Mesenchymal stem cell (in vitro differentiated cells and primary cell): Measurements from ENCODE around the gene RTP3.

Experiments
- DNase-seq: peaks from one replicate; pipeline ENCODE4 v3.0.0-alpha.2; 2013
- H2AFZ ChIP-seq: one replicate; pipeline ENCODE4 v1.6.1; 2013; ENCODE audit warnings: low read depth, mild to moderate bottlenecking, control low read depth, inconsistent platforms, low read length, moderate library complexity
- H2AK5ac ChIP-seq: 2 replicates; pipeline ENCODE4 v1.6.1; 2013; ENCODE audit warnings: low read length, moderate library complexity, mild to moderate bottlenecking, inconsistent platforms; ENCODE audit not compliant: severe bottlenecking
- H2BK120ac ChIP-seq: one replicate; pipeline ENCODE4 v1.6.1; 2013; ENCODE audit warnings: low read depth, mild to moderate bottlenecking, inconsistent platforms, low read length, moderate library complexity
- H2BK12ac ChIP-seq, 2 experiments: one replicate each; pipeline ENCODE4 v1.6.1; 2013; ENCODE audit warnings: inconsistent platforms in 2 of 2, low read length in 2 of 2, mild to moderate bottlenecking in 2 of 2, moderate library complexity in 2 of 2, control low read depth in 1 of 2
- H2BK15ac ChIP-seq: one replicate; pipeline ENCODE4 v1.6.1; 2013; ENCODE audit warnings: mild to moderate bottlenecking, low read depth, inconsistent platforms; ENCODE audit not compliant: poor library complexity, severe bottlenecking
- H2BK5ac ChIP-seq: 2 replicates; pipeline ENCODE4 v1.6.1; 2013; ENCODE audit warnings: low read depth, mild to moderate bottlenecking, low read length, control low read depth, inconsistent platforms; ENCODE audit not compliant: poor library complexity, severe bottlenecking
- H3K14ac ChIP-seq, 2 experiments: one replicate each; pipeline ENCODE4 v1.6.1; 2013; ENCODE audit warnings: inconsistent platforms in 2 of 2, low read length in 2 of 2, control low read depth in 1 of 2, mild to moderate bottlenecking in 1 of 2, moderate library complexity in 1 of 2
- H3K18ac ChIP-seq, 2 experiments: one replicate each; pipeline ENCODE4 v1.6.1; 2013; ENCODE audit warnings: inconsistent platforms in 2 of 2, low read length in 2 of 2, control low read depth in 1 of 2, low read depth in 1 of 2, mild to moderate bottlenecking in 1 of 2
- H3K23ac ChIP-seq, 2 experiments: one replicate each; pipeline ENCODE4 v1.6.1; 2013; ENCODE audit warnings: inconsistent platforms in 2 of 2, low read length in 2 of 2, mild to moderate bottlenecking in 2 of 2, moderate library complexity in 2 of 2, control low read depth in 1 of 2
- H3K27ac ChIP-seq: 2 replicates; pipeline ENCODE4 v1.5.1; 2013; ENCODE audit warnings: mild to moderate bottlenecking, moderate library complexity, low read length, control low read depth, inconsistent platforms; ENCODE audit not compliant: poor library complexity, severe bottlenecking
- H3K27me3 ChIP-seq, 2 experiments: 2 replicates each; pipeline versions ENCODE4 v1.6.1 to v1.7.0; 2013; ENCODE audit warnings: low read length in 2 of 2, mild to moderate bottlenecking in 2 of 2, moderate library complexity in 2 of 2, control low read depth in 1 of 2, inconsistent platforms in 1 of 2; ENCODE audit not compliant: control insufficient read depth in 1 of 2, insufficient read depth in 1 of 2
- H3K36me3 ChIP-seq, 2 experiments: 2 replicates each; pipeline versions ENCODE4 v1.6.1 to v1.7.0; 2013; ENCODE audit warnings: low read length in 2 of 2, control low read depth in 1 of 2, inconsistent platforms in 1 of 2, low read depth in 1 of 2, mild to moderate bottlenecking in 1 of 2; ENCODE audit not compliant: insufficient read depth in 2 of 2, control insufficient read depth in 1 of 2
- H3K4ac ChIP-seq, 2 experiments: one replicate each; pipeline ENCODE4 v1.6.1; 2013; ENCODE audit warnings: inconsistent platforms in 2 of 2, low read length in 2 of 2, mild to moderate bottlenecking in 2 of 2, moderate library complexity in 2 of 2, control low read depth in 1 of 2, low read depth in 1 of 2
- H3K4me1 ChIP-seq: 2 replicates; pipeline ENCODE4 v1.6.1; 2013; ENCODE audit warnings: low read depth, low read length, control low read depth; ENCODE audit not compliant: control insufficient read depth, insufficient read depth
- H3K4me2 ChIP-seq: 2 replicates; pipeline ENCODE4 v1.6.1; 2013; ENCODE audit warnings: low read length, mild to moderate bottlenecking, inconsistent platforms; ENCODE audit not compliant: poor library complexity, severe bottlenecking
- H3K4me3 ChIP-seq, 2 experiments: 2 replicates each; pipeline versions ENCODE4 v1.5.1 to v1.7.0; 2013; ENCODE audit warnings: low read length in 2 of 2, mild to moderate bottlenecking in 2 of 2, control low read depth in 1 of 2, low read depth in 1 of 2; ENCODE audit not compliant: insufficient read depth in 1 of 2
- H3K79me1 ChIP-seq: replicated peaks from 2 replicates; pipeline ENCODE4 v1.6.1; 2013; ENCODE audit warnings: mild to moderate bottlenecking, control low read depth, low read length, inconsistent platforms; ENCODE audit not compliant: poor library complexity, severe bottlenecking
- H3K9ac ChIP-seq: 2 replicates; pipeline ENCODE4 v1.7.0; 2013; ENCODE audit warnings: mild to moderate bottlenecking, low read length, moderate library complexity
- H3K9me3 ChIP-seq: 2 replicates; pipeline ENCODE4 v1.7.0; 2013; ENCODE audit warnings: mild to moderate bottlenecking, low read length; ENCODE audit not compliant: control insufficient read depth
- H4K8ac ChIP-seq: one replicate; pipeline ENCODE4 v1.6.1; 2013; ENCODE audit warnings: inconsistent platforms, mild to moderate bottlenecking, low read length, moderate library complexity
- H4K91ac ChIP-seq: one replicate; pipeline ENCODE4 v1.6.1; 2013; ENCODE audit warnings: mild to moderate bottlenecking, low read length, inconsistent platforms
- WGBS: methylation state at CpG from one replicate; pipeline ENCODE4 v1.1.7; 2013; ENCODE audit warnings: mixed read lengths; 5-methylcytosine and 5-hydroxymethylcytosine counted together

The RTP3 gene

GRCh38 chr3:46460051-46460450, 37.7 kb upstream of the RTP3 start:
- Histone ChIP-seq H2BK15ac (no peak overlapping the region), H3K4me2 (no peak overlapping the region), H3K4ac (no peak overlapping the region), H3K79me1 (no peaks in the 10 kb centered on the region), H3K27me3 (peaks cover 49 to 90% of the 10 kb centered on the region in 2 experiments), H2BK5ac (no peak overlapping the region), H2AK5ac (no peak overlapping the region), H3K4me1 (no peaks in the 10 kb centered on the region), H2BK120ac (no peak overlapping the region), H3K23ac (no peak overlapping the region), H2AFZ (no peak overlapping the region), H4K8ac (no peak overlapping the region), H3K9me3 (peaks cover 6% of the 10 kb centered on the region), H3K14ac (no peak overlapping the region), H3K36me3 (no peaks in the 10 kb centered on the region), H3K4me3 (no peak overlapping the region), H3K18ac (no peak overlapping the region), H3K27ac (no peak overlapping the region), H4K91ac (no peak overlapping the region), H3K9ac (no peak overlapping the region), H2BK12ac (no peak overlapping the region)
- DNase-seq = no peak
- WGBS = 45% methylated on average over 3 of the region's 3 CpGs

GRCh38 chr3:46462111-46462510, 35.7 kb upstream of the RTP3 start:
- H2BK5ac ChIP-seq = no peak overlapping the region
- DNase-seq = peak; percentile 13
- no peak overlapping the region for H3K9ac ChIP-seq
- H3K18ac ChIP-seq = no peak overlapping the region
- H3K4me2 ChIP-seq = no peak overlapping the region
- no peak overlapping the region for H3K23ac ChIP-seq
- H2AFZ ChIP-seq = no peak overlapping the region
- H3K36me3 ChIP-seq = no peaks in the 10 kb centered on the region
- 91% methylated on average over 2 of the region's 3 CpGs for WGBS
- H3K79me1 ChIP-seq = no peaks in the 10 kb centered on the region
- H3K14ac ChIP-seq = no peak overlapping the region
- no peak overlapping the region for H2BK12ac ChIP-seq
- no peak overlapping the region for H3K4ac ChIP-seq
- H4K91ac ChIP-seq = no peak overlapping the region
- peaks cover 52 to 83% of the 10 kb centered on the region in 2 experiments for H3K27me3 ChIP-seq
- H2BK15ac ChIP-seq = no peak overlapping the region
- H3K27ac ChIP-seq = no peak overlapping the region
- H2BK120ac ChIP-seq = no peak overlapping the region
- no peak overlapping the region for H4K8ac ChIP-seq
- no peak overlapping the region for H2AK5ac ChIP-seq
- H3K4me3 ChIP-seq = no peak overlapping the region
- no peaks in the 10 kb centered on the region for H3K4me1 ChIP-seq
- peaks cover 6% of the 10 kb centered on the region for H3K9me3 ChIP-seq

GRCh38 chr3:46462511-46462910, 35.3 kb upstream of the RTP3 start:
- Histone ChIP-seq H3K4me2 (no peak overlapping the region), H3K14ac (no peak overlapping the region), H2BK12ac (no peak overlapping the region), H3K79me1 (no peaks in the 10 kb centered on the region), H2BK120ac (no peak overlapping the region), H4K8ac (no peak overlapping the region), H4K91ac (no peak overlapping the region), H3K9me3 (peaks cover 6% of the 10 kb centered on the region), H3K36me3 (no peaks in the 10 kb centered on the region), H3K23ac (no peak overlapping the region), H3K27me3 (peaks cover 52 to 82% of the 10 kb centered on the region in 2 experiments), H3K9ac (no peak overlapping the region), H2BK15ac (no peak overlapping the region), H3K4me3 (no peak overlapping the region), H3K4ac (no peak overlapping the region), H3K27ac (no peak overlapping the region), H2BK5ac (no peak overlapping the region), H2AK5ac (no peak overlapping the region), H3K18ac (no peak overlapping the region), H3K4me1 (no peaks in the 10 kb centered on the region), H2AFZ (no peak overlapping the region)
- WGBS = 57% methylated on average over 3 of the region's 3 CpGs
- no peak for DNase-seq

- Histone ChIP-seq H2BK120ac (no peak overlapping the region), H2BK5ac (no peak overlapping the region), H2AFZ (no peak overlapping the region), H4K8ac (no peak overlapping the region), H3K4me1 (no peaks in the 10 kb centered on the region), H3K36me3 (no peaks in the 10 kb centered on the region), H2BK12ac (no peak overlapping the region), H3K27me3 (peaks cover 58 to 82% of the 10 kb centered on the region in 2 experiments), H3K79me1 (no peaks in the 10 kb centered on the region), H4K91ac (no peak overlapping the region), H3K23ac (no peak overlapping the region), H3K4me2 (no peak overlapping the region), H3K4me3 (no peak overlapping the region), H3K14ac (no peak overlapping the region), H2BK15ac (peak overlapping the region; percentile 17), H3K9ac (no peak overlapping the region), H3K18ac (no peak overlapping the region), H3K9me3 (peaks cover 6% of the 10 kb centered on the region), H3K4ac (no peak overlapping the region), H3K27ac (no peak overlapping the region), H2AK5ac (no peak overlapping the region)
- DNase-seq = no peak
- 83% methylated on average over 6 of the region's 6 CpGs for WGBS
Measured at GRCh38 chr3:46463120-46463867, 34.5 kb upstream of the RTP3 start.
